Liver (tissue), 3 donors: ENCODE data around the gene TOM1L2.

ENCODE experiments used
- EGR1 ChIP-seq, 2 donors: IDR thresholded peaks; 2 replicates each; pipeline ENCODE4 v1.6.1; 2016 to 2018; ENCODE audit warnings: antibody characterized with exemption in 2 of 2, low read depth in 2 of 2
- JUND ChIP-seq, 2 donors: IDR thresholded peaks; 2 replicates each; pipeline ENCODE4 v1.6.1; 2016; ENCODE audit warnings: antibody characterized with exemption in 2 of 2
- RAD21 ChIP-seq, 2 donors: IDR thresholded peaks; 2 replicates each; pipeline ENCODE4 v1.6.1; 2016; ENCODE audit warnings: antibody characterized with exemption in 2 of 2, mild to moderate bottlenecking in 2 of 2
- RXRA ChIP-seq, 2 donors: IDR thresholded peaks; 2 replicates each; pipeline ENCODE4 v1.6.1; 2017 to 2018; ENCODE audit warnings: antibody characterized with exemption in 2 of 2, mild to moderate bottlenecking in 1 of 2
- TAF1 ChIP-seq: conservative IDR thresholded peaks from 2 replicates; pipeline ENCODE4 v1.6.1; 2016; ENCODE audit warnings: antibody characterized with exemption, mild to moderate bottlenecking
- TF ChIP-seq, protein P1 (sequence below): fragments of 150-350 bp; IDR thresholded peaks from 2 replicates; pipeline ENCODE4 v1.5.1; 2017; ENCODE audit warnings: improper control_type of control experiment, low read depth, low read length; ENCODE audit not compliant: missing input control
- TF ChIP-seq, protein P2 (sequence below): IDR thresholded peaks from 2 replicates; pipeline ENCODE4 v1.6.1; 2016; ENCODE audit warnings: antibody characterized with exemption
- donor health status: healthy.
- donor health status: healthy.

DNA sequence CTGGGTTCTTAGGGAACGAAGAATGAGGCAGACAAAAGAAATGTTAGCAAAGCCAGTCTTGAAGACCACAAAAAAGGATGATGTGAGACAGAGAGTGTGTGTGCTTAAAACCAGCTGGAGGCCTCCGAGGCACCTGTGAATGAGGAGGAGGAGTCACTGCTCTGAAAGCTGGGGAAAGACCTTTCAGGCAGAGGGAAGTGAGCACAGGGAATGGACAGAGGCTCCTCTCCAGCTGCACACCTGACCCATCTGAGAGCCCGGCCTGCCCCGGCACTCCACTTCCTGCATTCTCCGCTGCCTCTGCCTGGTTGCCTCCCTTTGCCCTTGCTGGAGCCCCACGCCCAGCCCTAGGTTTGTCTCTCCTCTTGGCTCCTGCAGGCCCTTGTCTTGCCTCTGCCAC is 80.2 kb downstream of the TOM1L2 start:
- TF ChIP-seq, protein P1, sequence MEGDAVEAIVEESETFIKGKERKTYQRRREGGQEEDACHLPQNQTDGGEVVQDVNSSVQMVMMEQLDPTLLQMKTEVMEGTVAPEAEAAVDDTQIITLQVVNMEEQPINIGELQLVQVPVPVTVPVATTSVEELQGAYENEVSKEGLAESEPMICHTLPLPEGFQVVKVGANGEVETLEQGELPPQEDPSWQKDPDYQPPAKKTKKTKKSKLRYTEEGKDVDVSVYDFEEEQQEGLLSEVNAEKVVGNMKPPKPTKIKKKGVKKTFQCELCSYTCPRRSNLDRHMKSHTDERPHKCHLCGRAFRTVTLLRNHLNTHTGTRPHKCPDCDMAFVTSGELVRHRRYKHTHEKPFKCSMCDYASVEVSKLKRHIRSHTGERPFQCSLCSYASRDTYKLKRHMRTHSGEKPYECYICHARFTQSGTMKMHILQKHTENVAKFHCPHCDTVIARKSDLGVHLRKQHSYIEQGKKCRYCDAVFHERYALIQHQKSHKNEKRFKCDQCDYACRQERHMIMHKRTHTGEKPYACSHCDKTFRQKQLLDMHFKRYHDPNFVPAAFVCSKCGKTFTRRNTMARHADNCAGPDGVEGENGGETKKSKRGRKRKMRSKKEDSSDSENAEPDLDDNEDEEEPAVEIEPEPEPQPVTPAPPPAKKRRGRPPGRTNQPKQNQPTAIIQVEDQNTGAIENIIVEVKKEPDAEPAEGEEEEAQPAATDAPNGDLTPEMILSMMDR = no peak
- TF ChIP-seq EGR1 (IDR thresholded peaks at IDR 0.05; ENCODE audit: low read depth in 2 of 2) (no peak), RAD21 (IDR thresholded peaks at IDR 0.05) (no peak), JUND (IDR thresholded peaks at IDR 0.05) (no peak), TAF1 (no peak), RXRA (IDR thresholded peaks at IDR 0.05) (no peak)
- TF ChIP-seq, protein P2, sequence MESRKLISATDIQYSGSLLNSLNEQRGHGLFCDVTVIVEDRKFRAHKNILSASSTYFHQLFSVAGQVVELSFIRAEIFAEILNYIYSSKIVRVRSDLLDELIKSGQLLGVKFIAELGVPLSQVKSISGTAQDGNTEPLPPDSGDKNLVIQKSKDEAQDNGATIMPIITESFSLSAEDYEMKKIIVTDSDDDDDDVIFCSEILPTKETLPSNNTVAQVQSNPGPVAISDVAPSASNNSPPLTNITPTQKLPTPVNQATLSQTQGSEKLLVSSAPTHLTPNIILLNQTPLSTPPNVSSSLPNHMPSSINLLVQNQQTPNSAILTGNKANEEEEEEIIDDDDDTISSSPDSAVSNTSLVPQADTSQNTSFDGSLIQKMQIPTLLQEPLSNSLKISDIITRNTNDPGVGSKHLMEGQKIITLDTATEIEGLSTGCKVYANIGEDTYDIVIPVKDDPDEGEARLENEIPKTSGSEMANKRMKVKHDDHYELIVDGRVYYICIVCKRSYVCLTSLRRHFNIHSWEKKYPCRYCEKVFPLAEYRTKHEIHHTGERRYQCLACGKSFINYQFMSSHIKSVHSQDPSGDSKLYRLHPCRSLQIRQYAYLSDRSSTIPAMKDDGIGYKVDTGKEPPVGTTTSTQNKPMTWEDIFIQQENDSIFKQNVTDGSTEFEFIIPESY = no peak
